HepG2 (cell line): Measurements from ENCODE around the gene TOP1. TPM values are rescaled to one million over a fixed set of nuclear protein-coding genes. Genes with fewer than 3 reads are reported as not detected.
A peak's percentile ranks its signal among the peaks of the same experiment; 100 is the strongest.

ENCODE experiments used
- BATF2 ChIP-seq: sonication (generic); formaldehyde crosslinking; IDR thresholded peaks from 2 replicates; pipeline ENCODE4 v1.8.0; 2022; ENCODE audit warnings: mild to moderate bottlenecking, missing genetic modification reagents, moderate library complexity
- BORCS8-MEF2B ChIP-seq: sonication (generic); formaldehyde crosslinking; IDR thresholded peaks from 2 replicates; pipeline ENCODE4 v1.8.0; 2022; ENCODE audit warnings: mild to moderate bottlenecking, missing genetic modification reagents
- CEBPG ChIP-seq: IDR thresholded peaks from 2 replicates; pipeline ENCODE4 v1.6.1; 2016
- HDAC2 ChIP-seq: sonication (generic); formaldehyde crosslinking; IDR thresholded peaks from 2 replicates; pipeline ENCODE4 v1.4.0; 2020; ENCODE audit warnings: missing genetic modification reagents
- KDM3A ChIP-seq: IDR thresholded peaks from 2 replicates; pipeline ENCODE4 v1.6.1; 2018; ENCODE audit warnings: low read depth, missing compliant biosample characterization
- KLF6 ChIP-seq: IDR thresholded peaks from 2 replicates; pipeline ENCODE4 v1.8.0; 2016; ENCODE audit warnings: missing biosample characterization, missing genetic modification reagents
- MED1 ChIP-seq: sonication (generic); formaldehyde crosslinking; IDR thresholded peaks from 2 replicates; pipeline ENCODE4 v1.4.0; 2020; ENCODE audit warnings: missing genetic modification reagents
- PBX2 ChIP-seq: IDR thresholded peaks from 2 replicates; pipeline ENCODE4 v1.6.1; 2016; ENCODE audit warnings: control low read depth
- POGK ChIP-seq: sonication (generic); formaldehyde crosslinking; conservative IDR thresholded peaks from 2 replicates; pipeline ENCODE4 v1.8.0; 2022; ENCODE audit warnings: mild to moderate bottlenecking, moderate library complexity, missing genetic modification reagents
- RCOR2 ChIP-seq: IDR thresholded peaks from 2 replicates; pipeline ENCODE4 v1.6.1; 2016; ENCODE audit warnings: missing biosample characterization, missing genetic modification reagents
- SAFB2 ChIP-seq: sonication (generic); formaldehyde crosslinking; IDR thresholded peaks from 2 replicates; pipeline ENCODE4 v1.5.1; 2020; ENCODE audit warnings: missing genetic modification reagents, low read depth, mild to moderate bottlenecking, borderline replicate concordance
- SOX13 ChIP-seq, 3 experiments: fragments of 450-650 bp in 1 of 3; sonication (generic) in 1 of 3; formaldehyde crosslinking in 1 of 3; IDR thresholded peaks in 2 of 3; conservative IDR thresholded peaks in 1 of 3; 2 replicates each; pipeline versions ENCODE4 v1.5.0 to v1.6.1; 2016 to 2020; ENCODE audit warnings: antibody characterized with exemption in 1 of 3, mild to moderate bottlenecking in 1 of 3, missing compliant biosample characterization in 1 of 3, missing genetic modification reagents in 1 of 3, moderate library complexity in 1 of 3
- THAP9 ChIP-seq: sonication (generic); formaldehyde crosslinking; IDR thresholded peaks from 2 replicates; pipeline ENCODE4; 2020; ENCODE audit warnings: missing genetic modification reagents, mild to moderate bottlenecking, borderline replicate concordance
- UBTF ChIP-seq: sonication (generic); formaldehyde crosslinking; IDR thresholded peaks from 2 replicates; pipeline ENCODE4 v1.4.0; 2020; ENCODE audit warnings: mild to moderate bottlenecking, missing genetic modification reagents
- ZFP90 ChIP-seq: sonication (generic); formaldehyde crosslinking; IDR thresholded peaks from 2 replicates; pipeline ENCODE4 v1.8.0; 2022; ENCODE audit warnings: missing genetic modification reagents, mild to moderate bottlenecking, inconsistent platforms, borderline replicate concordance
- ZNF281 ChIP-seq: sonication (generic); formaldehyde crosslinking; IDR thresholded peaks from 2 replicates; pipeline ENCODE4 v1.4.0; 2020; ENCODE audit warnings: missing genetic modification reagents, borderline replicate concordance
- ZNF547 ChIP-seq: sonication (generic); formaldehyde crosslinking; IDR thresholded peaks from 2 replicates; pipeline ENCODE4 v1.5.1; 2020; ENCODE audit warnings: mild to moderate bottlenecking, missing genetic modification reagents
- polyA plus RNA-seq, 8 experiments: library from polyadenylated mRNA; depleted of rRNA in 3 of 8; stranded (reverse) in 7 of 8; unstranded in 1 of 8; fragments of >200 nt; fragmentation: Illumina TruSeq in 4 of 8; extraction: Trizol in 4 of 8; gene quantifications; 2 replicates each; pipeline versions ENCODE4 v1.2.1 to v1.2.3, GENCODE V29; 2011 to 2016; ENCODE audit warnings: low read depth in 4 of 8, missing spikeins in 1 of 8, mixed read lengths in 1 of 8; ENCODE audit not compliant: insufficient read depth in 1 of 8
- total RNA-seq, 5 experiments: library from RNA; depleted of rRNA; stranded (reverse); fragments of >200 nt; fragmentation: Illumina TruSeq; extraction: Trizol; gene quantifications; 2 replicates each; pipeline ENCODE4 v1.2.3, GENCODE V29; 2016; ENCODE audit warnings: low read depth in 1 of 5

The TOP1 gene
- total and polyA plus RNA-seq, 2 of the 13 experiments (the other 11 are each of a cell fraction or from before 2014, with no cell fraction given) = 10.2 to 19.4 TPM

GRCh38 chr20:41110930-41111577, 82.4 kb downstream of the TOP1 start (continued):
- peak; percentile 5; the same call in 1 of the 2 replicates for TF ChIP-seq ZNF281 (CRISPR knock-in tag)
- TF ChIP-seq THAP9 (CRISPR knock-in tag) = no peak
- TF ChIP-seq KDM3A (CRISPR knock-in tag) = no peak
- TF ChIP-seq MED1 (CRISPR knock-in tag) = no peak
- no peak for TF ChIP-seq POGK
- TF ChIP-seq ZNF547 = no peak
- no peak for TF ChIP-seq PBX2 (CRISPR knock-in tag)
- TF ChIP-seq UBTF (CRISPR knock-in tag) = no peak
- TF ChIP-seq KLF6 = no peak
- TF ChIP-seq CEBPG (CRISPR knock-in tag) = peak; percentile 29; the same call in 1 of the 2 replicates
- no peak for TF ChIP-seq ZFP90
- TF ChIP-seq RCOR2 (CRISPR knock-in tag) = peak; percentile 62; the same call in 1 of the 2 replicates
- peak; percentile 72; the same call in 1 of the 2 replicates for TF ChIP-seq HDAC2 (CRISPR knock-in tag)
- no peak for TF ChIP-seq BORCS8-MEF2B (CRISPR knock-in tag)
- no peak for TF ChIP-seq BATF2 (CRISPR knock-in tag)
- TF ChIP-seq SAFB2 = no peak
- TF ChIP-seq SOX13 (IDR thresholded peaks at IDR 0.05) = no peak
- peak in 1 of 2 experiments; percentile 40; a peak in 1 of 4 replicates for TF ChIP-seq SOX13 (CRISPR knock-in tag; conservative IDR thresholded peaks at IDR 0.05 in 1 of 2, IDR thresholded peaks at IDR 0.05 in 1 of 2)
